Activated naive CD4-positive, alpha-beta T cell treated with Interleukin-2 at 50 U/mL for 16 hours (primary cell): ENCODE data around the gene LENG8.
"Not testable (repeated sequence)": the region's sequence is repeated elsewhere in the genome, so short reads cannot be mapped to it uniquely, and the experiment has no call there.

ENCODE experiments used
- DNase-seq: peaks from one replicate; pipeline ENCODE4 v3.0.0-alpha.2; 2020

Gene LENG8

DNA sequence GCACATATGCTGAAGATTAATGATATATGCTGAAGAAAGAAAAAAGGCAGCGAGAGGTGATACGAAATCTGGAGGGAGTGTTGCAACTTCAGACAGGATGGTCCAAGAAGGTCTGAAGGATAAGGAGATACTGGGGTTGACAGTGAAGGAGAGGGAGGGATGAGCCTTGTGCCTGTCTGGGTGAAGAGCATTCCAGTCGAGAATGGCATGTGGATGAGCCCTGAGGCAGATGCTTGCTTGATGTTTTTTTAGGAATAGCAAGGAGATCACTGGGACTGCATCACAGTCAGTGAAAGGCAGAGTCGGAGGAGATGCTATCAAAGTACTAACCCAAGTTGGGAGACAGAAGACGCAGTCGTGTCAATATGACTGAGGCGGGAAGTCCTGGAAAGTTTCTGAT lies 40.3 kb downstream of the LENG8 start:
- DNase-seq = no peak

GRCh38 chr19:54489766-54490165 lies 40.8 kb downstream of the LENG8 start:
- no peak for DNase-seq

DNA sequence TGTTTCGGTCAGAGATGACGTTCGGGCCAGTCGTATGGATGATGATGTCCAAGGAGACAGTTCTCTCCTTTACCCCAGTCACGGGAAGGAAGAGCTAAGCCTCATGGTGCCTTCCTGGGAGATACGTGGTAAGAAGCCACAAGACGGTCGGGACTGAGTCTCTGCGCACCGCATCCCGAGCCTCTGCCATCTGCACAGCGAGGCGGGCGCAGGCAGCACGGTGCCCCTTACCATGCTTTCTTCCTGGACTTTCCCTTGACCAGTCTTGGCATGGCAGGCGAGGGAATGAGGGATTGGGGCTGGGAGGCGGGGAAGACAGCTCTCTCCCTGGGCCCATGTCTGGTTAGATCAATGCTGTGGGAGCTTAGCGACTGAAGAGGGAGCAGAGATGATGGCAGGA lies 43.6 kb downstream of the LENG8 start:
- no peak for DNase-seq

- DNase-seq = not testable (repeated sequence)
Measured at GRCh38 chr19:54493056-54493455, 44.1 kb downstream of the LENG8 start.

GRCh38 chr19:54493967-54494585 lies 45.1 kb downstream of the LENG8 start:
- no peak for DNase-seq

- DNase-seq = not testable (repeated sequence)
Measured at GRCh38 chr19:54495284-54495683, 46.3 kb downstream of the LENG8 start.

DNA sequence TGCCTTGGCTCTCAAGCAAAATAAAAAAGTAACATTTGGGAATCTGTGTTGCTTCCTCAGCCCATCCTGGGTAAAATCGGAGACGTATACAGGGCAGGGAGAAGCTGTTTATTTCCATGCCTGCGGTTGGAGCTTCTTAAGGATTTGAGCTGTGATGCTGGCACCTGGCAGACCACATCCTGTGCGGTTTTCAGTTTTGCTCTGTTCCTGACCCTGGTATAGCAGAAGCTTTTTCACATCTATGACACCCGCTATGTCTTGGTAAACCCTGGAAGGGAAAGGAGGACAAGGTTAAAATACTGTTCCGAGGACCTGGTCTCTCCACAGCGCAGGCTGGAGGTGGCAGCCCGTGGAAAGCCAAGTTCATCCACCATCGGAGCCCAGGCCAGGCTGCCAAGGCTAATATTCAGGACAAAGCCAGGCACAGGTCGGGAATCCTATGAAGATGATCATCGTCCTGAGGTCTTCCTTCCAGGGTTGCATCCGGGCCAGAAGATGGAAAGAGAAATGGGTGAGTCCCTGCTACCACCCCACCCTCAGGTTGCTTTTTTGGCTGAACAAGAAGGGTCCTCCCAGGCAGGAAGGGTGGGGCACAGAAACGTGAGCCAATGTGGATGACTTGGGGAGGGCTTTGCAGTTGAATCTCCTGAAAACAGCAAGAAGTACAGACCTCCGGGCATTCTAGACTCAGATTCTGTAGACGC lies 48.9 kb downstream of the LENG8 start:
- not testable (repeated sequence) for DNase-seq

- DNase-seq = not testable (repeated sequence)
Measured at GRCh38 chr19:54498451-54498772, 49.4 kb downstream of the LENG8 start.

DNA sequence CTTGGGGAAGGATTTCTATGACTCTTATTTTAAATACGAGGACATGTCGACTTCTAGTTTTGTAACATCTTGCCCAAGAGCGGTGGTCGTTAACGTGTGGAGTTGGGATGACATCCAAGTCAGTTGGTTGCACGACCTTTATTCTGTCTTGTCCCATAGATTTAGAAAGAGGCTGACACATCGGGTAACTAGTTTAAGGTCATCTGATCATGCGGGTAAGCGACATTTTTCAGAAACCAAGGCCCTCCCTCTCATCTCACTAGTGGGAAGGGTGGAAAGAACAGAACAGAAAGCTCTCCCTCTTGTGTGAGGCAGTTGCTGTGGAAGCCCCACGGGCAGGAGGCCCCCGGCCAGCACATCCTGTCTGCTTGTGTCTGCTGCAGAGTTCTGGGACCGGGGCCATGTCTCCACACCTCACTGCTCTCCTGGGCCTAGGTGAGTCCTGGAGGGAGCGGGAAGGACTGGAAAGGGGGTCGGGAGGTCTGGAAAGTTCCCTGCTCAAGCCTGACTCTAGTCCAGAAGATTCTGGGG lies 53.6 kb downstream of the LENG8 start, which contains the start of gene LAIR2:
Gene LAIR2 (plus strand): TSS at position 314 of the 531 bp plus-strand sequence. CDS start 88 bp downstream, at position 402.
- no peak for DNase-seq

DNA sequence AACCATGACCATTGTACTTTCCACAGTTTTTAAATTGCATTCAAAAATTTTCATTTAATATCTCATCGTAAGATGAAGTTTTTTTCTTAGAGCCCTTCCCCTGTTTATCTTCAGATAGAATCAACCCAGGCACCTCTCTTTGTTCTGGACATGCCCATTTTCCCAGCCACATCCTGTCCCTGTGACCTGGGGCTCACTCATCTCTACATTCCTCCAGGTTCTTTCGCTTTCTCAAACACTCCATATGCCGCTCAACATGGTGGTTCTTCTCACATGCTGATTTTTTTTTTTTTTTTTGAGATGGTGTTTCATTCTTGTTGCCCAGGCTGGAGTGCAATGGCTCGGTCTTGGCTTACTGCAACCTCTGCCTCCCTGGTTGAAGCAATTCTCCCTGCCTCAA lies 56.5 kb downstream of the LENG8 start:
- not testable (repeated sequence) for DNase-seq

- DNase-seq = no peak
Measured at GRCh38 chr19:54506079-54506478, 57.1 kb downstream of the LENG8 start.

GRCh38 chr19:54507038-54507717 lies 58.2 kb downstream of the LENG8 start:
- DNase-seq = not testable (repeated sequence)

DNA sequence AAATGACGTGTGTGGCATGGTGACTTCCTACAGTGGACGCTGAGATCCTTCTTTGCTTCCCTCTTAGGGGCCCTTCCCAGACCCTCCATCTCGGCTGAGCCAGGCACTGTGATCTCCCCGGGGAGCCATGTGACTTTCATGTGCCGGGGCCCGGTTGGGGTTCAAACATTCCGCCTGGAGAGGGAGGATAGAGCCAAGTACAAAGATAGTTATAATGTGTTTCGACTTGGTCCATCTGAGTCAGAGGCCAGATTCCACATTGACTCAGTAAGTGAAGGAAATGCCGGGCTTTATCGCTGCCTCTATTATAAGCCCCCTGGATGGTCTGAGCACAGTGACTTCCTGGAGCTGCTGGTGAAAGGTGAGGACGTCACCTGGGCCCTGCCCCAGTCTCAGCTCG lies 58.8 kb downstream of the LENG8 start:
- no peak for DNase-seq

GRCh38 chr19:54508487-54508886 lies 59.5 kb downstream of the LENG8 start:
- DNase-seq = not testable (repeated sequence)

DNA sequence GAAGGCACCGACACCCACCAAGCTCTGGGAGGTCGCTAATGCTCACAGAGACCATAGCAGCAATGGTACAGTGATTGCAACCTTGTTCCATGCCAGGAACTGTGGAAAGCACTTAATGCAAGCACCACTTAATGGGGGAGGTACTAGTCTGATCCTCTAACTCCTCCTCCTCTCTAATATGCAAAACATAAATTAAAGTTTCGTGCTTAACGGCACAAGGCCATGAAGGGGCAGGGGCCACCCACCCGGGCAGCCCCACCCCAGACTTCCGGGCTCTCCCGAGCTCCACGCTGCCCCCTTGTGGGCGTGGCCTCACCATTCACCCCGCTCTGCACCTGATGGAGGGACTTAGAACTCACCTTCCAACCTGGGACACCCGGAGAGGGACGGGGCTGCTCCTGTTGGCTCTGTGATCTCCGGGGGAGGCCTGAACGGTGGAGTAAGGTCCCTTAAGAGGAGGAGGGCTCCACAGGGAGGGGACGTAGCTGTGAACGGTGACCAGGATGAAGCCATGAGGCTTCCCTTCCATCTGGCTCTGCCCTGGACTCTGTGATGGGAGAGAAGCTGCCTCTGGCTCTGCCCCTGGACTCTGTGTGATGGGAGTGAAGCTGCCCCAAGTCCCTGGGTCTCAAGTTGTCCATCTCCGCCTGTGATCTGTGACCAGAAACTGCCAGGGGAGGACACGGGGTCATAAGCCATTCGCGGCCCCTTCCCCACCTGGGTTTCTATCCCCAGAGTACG lies 60.4 kb downstream of the LENG8 start:
- peak; percentile 16 for DNase-seq
